ENCODE measurements around the gene SOAT2. TPM values are rescaled to one million over a fixed set of nuclear protein-coding genes. Genes with fewer than 3 reads are reported as not detected.

Gene SOAT2
- total RNA-seq, 4 donors from 2014 or later: 0.31 TPM; not detected in 3

DNA sequence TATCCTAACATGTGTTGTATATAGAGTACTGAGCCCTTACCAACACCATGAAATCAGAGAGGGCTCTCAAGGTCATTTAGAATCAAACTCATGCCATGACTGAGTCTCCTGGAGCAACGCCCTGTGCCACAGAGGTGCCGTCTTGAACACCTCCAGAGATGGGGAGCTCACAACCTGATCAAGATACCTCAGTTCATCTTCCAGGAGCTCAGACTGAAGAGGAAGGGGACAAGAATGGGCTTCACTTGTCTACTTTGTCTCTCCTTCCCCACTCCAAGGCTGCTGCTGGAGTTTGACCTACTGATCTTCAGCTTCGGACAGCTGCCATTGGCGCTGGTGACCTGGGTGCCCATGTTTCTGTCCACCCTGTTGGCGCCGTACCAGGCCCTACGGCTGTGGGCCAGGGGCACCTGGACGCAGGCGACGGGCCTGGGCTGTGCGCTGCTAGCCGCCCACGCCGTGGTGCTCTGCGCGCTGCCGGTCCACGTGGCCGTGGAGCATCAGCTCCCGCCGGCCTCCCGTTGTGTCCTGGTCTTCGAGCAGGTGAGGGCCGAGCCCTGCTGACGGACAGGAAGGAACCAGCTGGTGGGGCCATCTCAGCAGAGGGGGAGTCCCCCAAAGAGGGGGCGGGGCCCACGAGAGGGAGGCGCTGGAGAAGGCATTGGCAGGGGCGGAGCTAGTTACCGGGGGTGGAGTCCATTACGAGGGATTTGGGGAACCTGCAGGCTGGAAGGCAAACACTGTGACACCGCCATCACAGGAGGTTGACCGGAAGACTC is 12.0 kb downstream of the SOAT2 start:
- WGBS, 2 donors (ENCODE audit: low coverage in 1 of 2): 84 to 90% methylated on average over 2 to 7 of the region's 33 CpGs
- Histone ChIP-seq H3K9me3 (no peaks in the 10 kb centered on the region), H3K27ac (peak overlapping the region in 2 of 4 donors; percentile 35 to 74), H3K4me3 (no peak overlapping the region), H3K27me3 (no peaks in the 10 kb centered on the region), H3K36me3 (no peaks in the 10 kb centered on the region), H3K4me1 (peaks cover 0 to 17% (median 3%) of the 10 kb centered on the region in 3 donors)
- TF ChIP-seq POLR2A (IDR thresholded peaks at IDR 0.05) (no peak), POLR2AphosphoS5 (IDR thresholded peaks at IDR 0.05) (no peak)
- ATAC-seq: peak; percentile 6

DNA sequence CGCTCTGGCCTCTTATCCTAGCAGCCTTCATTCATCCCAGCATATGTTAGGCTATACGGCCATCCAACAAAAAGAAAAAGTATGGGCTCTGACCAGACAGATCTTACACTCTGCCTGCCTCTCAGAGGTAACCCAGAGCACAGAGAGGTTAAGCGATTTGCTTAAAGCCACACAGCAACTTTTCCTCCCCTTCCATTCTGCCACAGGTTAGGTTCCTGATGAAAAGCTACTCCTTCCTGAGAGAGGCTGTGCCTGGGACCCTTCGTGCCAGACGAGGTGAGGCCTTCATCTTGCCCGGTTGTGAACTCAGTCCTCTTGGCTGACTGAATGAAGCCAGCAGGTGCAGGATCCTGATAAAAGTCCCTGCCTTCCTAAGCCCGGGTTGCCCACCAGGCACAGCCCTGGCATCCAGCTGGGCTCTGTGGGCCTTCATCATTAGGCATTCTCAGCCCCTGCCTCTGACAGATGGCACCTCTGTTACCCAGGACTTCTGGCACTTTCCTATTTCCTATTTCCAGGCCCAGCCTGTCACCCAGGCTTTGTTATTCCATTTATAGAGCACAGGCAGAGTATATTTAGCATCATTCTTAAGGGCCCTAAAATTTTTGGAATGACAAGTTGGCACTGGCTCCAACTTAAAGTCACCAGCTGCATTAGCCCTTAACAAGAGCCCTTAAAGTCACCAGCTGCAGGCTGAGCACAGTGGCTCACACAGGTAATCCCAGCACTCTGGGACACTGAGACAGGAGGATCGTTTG is 12.8 kb downstream of the SOAT2 start:
- Histone ChIP-seq H3K27me3 (no peaks in the 10 kb centered on the region), H3K36me3 (no peaks in the 10 kb centered on the region), H3K4me3 (no peak overlapping the region), H3K27ac (peak overlapping the region in 2 of 4 donors; percentile 35 to 74), H3K4me1 (peaks cover 0 to 17% (median 3%) of the 10 kb centered on the region in 3 donors), H3K9me3 (no peaks in the 10 kb centered on the region)
- ATAC-seq: peak; percentile 53
- 74 to 96% methylated on average over 3 to 5 of the region's 8 CpGs for WGBS, 2 donors (ENCODE audit: low coverage in 1 of 2)
- no peak for TF ChIP-seq POLR2A (IDR thresholded peaks at IDR 0.05)
- TF ChIP-seq, protein P1, sequence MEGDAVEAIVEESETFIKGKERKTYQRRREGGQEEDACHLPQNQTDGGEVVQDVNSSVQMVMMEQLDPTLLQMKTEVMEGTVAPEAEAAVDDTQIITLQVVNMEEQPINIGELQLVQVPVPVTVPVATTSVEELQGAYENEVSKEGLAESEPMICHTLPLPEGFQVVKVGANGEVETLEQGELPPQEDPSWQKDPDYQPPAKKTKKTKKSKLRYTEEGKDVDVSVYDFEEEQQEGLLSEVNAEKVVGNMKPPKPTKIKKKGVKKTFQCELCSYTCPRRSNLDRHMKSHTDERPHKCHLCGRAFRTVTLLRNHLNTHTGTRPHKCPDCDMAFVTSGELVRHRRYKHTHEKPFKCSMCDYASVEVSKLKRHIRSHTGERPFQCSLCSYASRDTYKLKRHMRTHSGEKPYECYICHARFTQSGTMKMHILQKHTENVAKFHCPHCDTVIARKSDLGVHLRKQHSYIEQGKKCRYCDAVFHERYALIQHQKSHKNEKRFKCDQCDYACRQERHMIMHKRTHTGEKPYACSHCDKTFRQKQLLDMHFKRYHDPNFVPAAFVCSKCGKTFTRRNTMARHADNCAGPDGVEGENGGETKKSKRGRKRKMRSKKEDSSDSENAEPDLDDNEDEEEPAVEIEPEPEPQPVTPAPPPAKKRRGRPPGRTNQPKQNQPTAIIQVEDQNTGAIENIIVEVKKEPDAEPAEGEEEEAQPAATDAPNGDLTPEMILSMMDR (IDR thresholded peaks at IDR 0.05): no peak
- TF ChIP-seq POLR2AphosphoS5 (IDR thresholded peaks at IDR 0.05): no peak
- no peak for TF ChIP-seq EP300 (IDR thresholded peaks at IDR 0.05)

DNA sequence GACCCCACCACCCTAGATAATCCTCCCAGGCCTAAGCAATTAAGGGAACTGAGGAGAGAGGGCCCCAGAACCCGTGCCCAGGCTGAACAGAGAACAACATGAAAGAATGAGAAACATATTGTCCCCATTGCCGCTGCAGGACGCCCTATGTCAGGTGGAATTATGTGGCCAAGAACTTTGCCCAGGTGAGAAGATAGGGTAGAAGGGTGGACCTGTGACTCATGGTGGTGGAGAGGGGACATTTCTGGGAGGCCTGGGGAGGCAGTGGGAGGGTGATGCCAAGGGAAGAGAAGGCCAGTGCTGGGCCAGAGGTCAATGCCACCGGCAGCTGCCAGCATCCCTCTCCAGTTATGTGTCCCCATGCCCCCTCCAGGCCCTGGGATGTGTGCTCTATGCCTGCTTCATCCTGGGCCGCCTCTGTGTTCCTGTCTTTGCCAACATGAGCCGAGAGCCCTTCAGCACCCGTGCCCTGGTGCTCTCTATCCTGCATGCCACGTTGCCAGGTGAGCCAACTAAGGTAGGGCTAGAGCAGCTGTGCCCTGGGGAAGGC is 15.5 kb downstream of the SOAT2 start:
- Histone ChIP-seq H3K4me3 (no peak overlapping the region), H3K9me3 (no peaks in the 10 kb centered on the region), H3K36me3 (no peaks in the 10 kb centered on the region), H3K27ac (no peak overlapping the region), H3K27me3 (no peaks in the 10 kb centered on the region), H3K4me1 (peaks cover 0 to 17% (median 3%) of the 10 kb centered on the region in 3 donors)
- WGBS, 2 donors (ENCODE audit: low coverage in 1 of 2): 90% methylated on average over 2 to 6 of the region's 8 CpGs
- no peak for ATAC-seq
- TF ChIP-seq EP300 (IDR thresholded peaks at IDR 0.05) (no peak), POLR2AphosphoS5 (IDR thresholded peaks at IDR 0.05) (no peak), POLR2A (IDR thresholded peaks at IDR 0.05) (no peak)
- TF ChIP-seq, protein P1 (IDR thresholded peaks at IDR 0.05): no peak

DNA sequence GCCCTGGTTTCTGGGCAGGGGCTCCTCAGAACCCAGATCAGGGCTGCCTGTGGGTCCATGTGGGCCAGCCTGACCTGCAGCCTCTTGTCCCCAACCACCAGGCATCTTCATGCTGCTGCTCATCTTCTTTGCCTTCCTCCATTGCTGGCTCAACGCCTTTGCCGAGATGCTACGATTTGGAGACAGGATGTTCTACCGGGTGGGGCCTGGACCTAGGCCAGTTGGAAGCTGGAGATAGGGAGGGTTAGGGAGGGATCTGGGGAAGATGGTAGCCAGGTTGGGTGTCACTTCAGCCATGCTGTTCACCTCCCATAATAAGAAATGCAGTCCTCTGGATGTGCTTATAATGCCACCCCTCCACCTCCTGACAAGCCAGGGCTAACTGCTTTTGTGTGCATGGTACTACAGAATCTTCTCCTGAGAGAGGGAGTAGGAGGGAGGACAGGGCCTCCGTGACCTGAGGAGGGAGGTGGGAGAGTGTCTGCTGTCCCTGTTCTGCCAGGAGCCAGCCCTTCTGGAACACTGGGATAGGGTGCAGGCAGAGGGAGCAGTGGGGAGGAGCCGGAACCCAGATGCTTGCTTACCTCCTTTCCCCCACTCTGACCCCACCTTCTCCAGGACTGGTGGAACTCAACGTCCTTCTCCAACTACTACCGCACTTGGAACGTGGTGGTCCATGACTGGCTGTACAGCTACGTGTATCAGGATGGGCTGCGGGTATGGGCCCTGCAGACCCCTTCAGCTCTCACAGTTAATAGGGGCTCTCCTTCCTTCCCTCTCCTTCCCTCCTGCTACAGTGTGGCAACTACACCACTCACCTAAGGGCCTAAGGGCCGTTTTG is 17.6 kb downstream of the SOAT2 start:
- Histone ChIP-seq H3K27ac (no peak overlapping the region), H3K4me1 (peaks cover 0 to 10% (median 3%) of the 10 kb centered on the region in 3 donors), H3K36me3 (no peaks in the 10 kb centered on the region), H3K4me3 (no peak overlapping the region), H3K27me3 (no peaks in the 10 kb centered on the region), H3K9me3 (no peaks in the 10 kb centered on the region)
- ATAC-seq: no peak
- no peak for TF ChIP-seq EP300 (IDR thresholded peaks at IDR 0.05)
- TF ChIP-seq, protein P1 (IDR thresholded peaks at IDR 0.05): no peak
- TF ChIP-seq POLR2AphosphoS5 (IDR thresholded peaks at IDR 0.05): no peak
- TF ChIP-seq POLR2A (IDR thresholded peaks at IDR 0.05): no peak
- WGBS, 2 donors (ENCODE audit: low coverage in 1 of 2): 78 to 81% methylated on average over 7 to 11 of the region's 12 CpGs

All from gastroesophageal sphincter (tissue), 4 donors.